Measurements from ENCODE around the gene DCTN3. TPM values are rescaled to one million over a fixed set of nuclear protein-coding genes. Genes with fewer than 3 reads are reported as not detected.

Gene DCTN3
- total RNA-seq, 1 donor from 2014 or later = 94.8 TPM

GRCh38 chr9:34588671-34589635, 31.3 kb downstream of the DCTN3 start:
- DNase-seq (ENCODE audit: low read depth) (no peak), FAIRE-seq (no peak)
- Histone ChIP-seq H2AFZ (ENCODE audit: low read depth, low read length) (no peak overlapping the region), H3K4me1 (ENCODE audit: insufficient read depth, low read length) (no peaks in the 10 kb centered on the region), H3K4me3 (ENCODE audit: insufficient read depth, low read depth, low read length) (no peak overlapping the region), H3K27me3 (ENCODE audit: insufficient read depth, low read length) (peaks cover 80% of the 10 kb centered on the region), H3K27ac (ENCODE audit: low read depth, low read length) (no peak overlapping the region), H4K20me1 (ENCODE audit: insufficient read depth, low read length) (peaks cover 16% of the 10 kb centered on the region), H3K4me2 (ENCODE audit: low read length) (peak overlapping the region; percentile 78), H3K9ac (ENCODE audit: low read length) (no peak overlapping the region), H3K36me3 (ENCODE audit: insufficient read depth, low read length) (no peaks in the 10 kb centered on the region), H3K79me2 (ENCODE audit: insufficient read depth, low read length) (no peaks in the 10 kb centered on the region), H3K9me3 (ENCODE audit: insufficient read depth, low read depth, low read length) (no peaks in the 10 kb centered on the region)
- Mint-ChIP-seq H3K4me3 (ENCODE audit: unreplicated experiment) (peak overlapping the region; percentile 83), H3K36me3 (ENCODE audit: low read depth, unreplicated experiment) (no peaks in the 10 kb centered on the region), H3K27me3 (ENCODE audit: low read depth, unreplicated experiment) (peaks cover 78% of the 10 kb centered on the region), H3K27ac (ENCODE audit: unreplicated experiment) (no peak overlapping the region), H3K4me1 (ENCODE audit: low read depth, unreplicated experiment) (no peaks in the 10 kb centered on the region), H3K9me3 (ENCODE audit: unreplicated experiment) (peaks cover 11% of the 10 kb centered on the region)
- no peak for TF ChIP-seq CTCF (IDR thresholded peaks at IDR 0.05; ENCODE audit: insufficient read depth, low read depth, low read length)
- TF ChIP-seq EZH2 (IDR thresholded peaks at IDR 0.05; ENCODE audit: insufficient read depth, low read length) = peak; percentile 73

GRCh38 chr9:34587271-34587670, 33.0 kb downstream of the DCTN3 start:
- no peak overlapping the region for H3K4me2 ChIP-seq (ENCODE audit: low read length)
- no peak overlapping the region for H3K4me3 ChIP-seq (ENCODE audit: insufficient read depth, low read depth, low read length)
- H3K36me3 ChIP-seq (ENCODE audit: insufficient read depth, low read length) = no peaks in the 10 kb centered on the region
- H3K27me3 ChIP-seq (ENCODE audit: insufficient read depth, low read length) = peaks cover 81% of the 10 kb centered on the region
- H3K9ac ChIP-seq (ENCODE audit: low read length) = no peak overlapping the region
- TF ChIP-seq EZH2 (IDR thresholded peaks at IDR 0.05; ENCODE audit: insufficient read depth, low read length) (no peak), CTCF (IDR thresholded peaks at IDR 0.05; ENCODE audit: insufficient read depth, low read depth, low read length) (no peak)
- FAIRE-seq (no peak), DNase-seq (ENCODE audit: low read depth) (no peak)
- H3K27ac ChIP-seq (ENCODE audit: low read depth, low read length) = no peak overlapping the region
- H3K79me2 ChIP-seq (ENCODE audit: insufficient read depth, low read length) = no peaks in the 10 kb centered on the region
- H3K27me3 Mint-ChIP-seq (ENCODE audit: low read depth, unreplicated experiment) = peaks cover 76% of the 10 kb centered on the region
- peaks cover 10% of the 10 kb centered on the region for H3K9me3 Mint-ChIP-seq (ENCODE audit: unreplicated experiment)
- no peak overlapping the region for H3K27ac Mint-ChIP-seq (ENCODE audit: unreplicated experiment)
- peaks cover 16% of the 10 kb centered on the region for H4K20me1 ChIP-seq (ENCODE audit: insufficient read depth, low read length)
- no peaks in the 10 kb centered on the region for H3K9me3 ChIP-seq (ENCODE audit: insufficient read depth, low read depth, low read length)
- H2AFZ ChIP-seq (ENCODE audit: low read depth, low read length) = no peak overlapping the region
- H3K4me1 Mint-ChIP-seq (ENCODE audit: low read depth, unreplicated experiment) = no peaks in the 10 kb centered on the region
- H3K36me3 Mint-ChIP-seq (ENCODE audit: low read depth, unreplicated experiment) = no peaks in the 10 kb centered on the region
- no peak overlapping the region for H3K4me3 Mint-ChIP-seq (ENCODE audit: unreplicated experiment)
- no peaks in the 10 kb centered on the region for H3K4me1 ChIP-seq (ENCODE audit: insufficient read depth, low read length)

Data from astrocyte (in vitro differentiated cells and primary cell).